NOMO-1 treated with dmso at 0.1 percent for 144 hours (cell line): ENCODE results near the gene NEK7.

Experiments
- DNase-seq: peaks from one replicate; lab custom pipeline; 2025; ENCODE audit not compliant: unreplicated experiment; lab: John Stamatoyannopoulos, UW

NEK7 gene

GRCh38 chr1:198340139-198340538 lies 183.3 kb downstream of the NEK7 start:
- no peak for DNase-seq

- no peak for DNase-seq
Measured at GRCh38 chr1:198346178-198346577, 189.4 kb downstream of the NEK7 start.

GRCh38 chr1:198350456-198350855 lies 193.7 kb downstream of the NEK7 start:
- DNase-seq = no peak

- no peak for DNase-seq
Measured at GRCh38 chr1:198352975-198353695, 196.3 kb downstream of the NEK7 start.

- DNase-seq = no peak
Measured at GRCh38 chr1:198357937-198358336, 201.1 kb downstream of the NEK7 start.

- no peak for DNase-seq
Measured at GRCh38 chr1:198359024-198359653, 202.3 kb downstream of the NEK7 start.

- DNase-seq = no peak
Measured at GRCh38 chr1:198360208-198360729, 203.5 kb downstream of the NEK7 start.

- peak; percentile 13 for DNase-seq
Measured at GRCh38 chr1:198361237-198361767, 204.5 kb downstream of the NEK7 start.

GRCh38 chr1:198363625-198364151 lies 206.9 kb downstream of the NEK7 start:
- DNase-seq = no peak

- no peak for DNase-seq
Measured at GRCh38 chr1:198364471-198364870, 207.7 kb downstream of the NEK7 start.

GRCh38 chr1:198367296-198367695 lies 210.5 kb downstream of the NEK7 start:
- DNase-seq = no peak

GRCh38 chr1:198370996-198371395 lies 214.2 kb downstream of the NEK7 start:
- DNase-seq = no peak
